ENCODE results near the gene NPTN.
A peak's percentile ranks its signal among the peaks of the same experiment; 100 is the strongest.

NPTN gene

GRCh38 chr15:73602992-73603391 is 30.2 kb downstream of the NPTN start:
- Histone ChIP-seq H3K27me3 (ENCODE audit: insufficient read depth, poor library complexity, severe bottlenecking) (no peaks in the 10 kb centered on the region), H3K4me3 (replicated peaks; ENCODE audit: insufficient read depth, low read length) (no peak overlapping the region), H3K27ac (replicated peaks) (no peak overlapping the region)
- no peak for DNase-seq (ENCODE audit: low read depth in 1 of 2, low spot score in 1 of 2)
- TF ChIP-seq, protein P1, sequence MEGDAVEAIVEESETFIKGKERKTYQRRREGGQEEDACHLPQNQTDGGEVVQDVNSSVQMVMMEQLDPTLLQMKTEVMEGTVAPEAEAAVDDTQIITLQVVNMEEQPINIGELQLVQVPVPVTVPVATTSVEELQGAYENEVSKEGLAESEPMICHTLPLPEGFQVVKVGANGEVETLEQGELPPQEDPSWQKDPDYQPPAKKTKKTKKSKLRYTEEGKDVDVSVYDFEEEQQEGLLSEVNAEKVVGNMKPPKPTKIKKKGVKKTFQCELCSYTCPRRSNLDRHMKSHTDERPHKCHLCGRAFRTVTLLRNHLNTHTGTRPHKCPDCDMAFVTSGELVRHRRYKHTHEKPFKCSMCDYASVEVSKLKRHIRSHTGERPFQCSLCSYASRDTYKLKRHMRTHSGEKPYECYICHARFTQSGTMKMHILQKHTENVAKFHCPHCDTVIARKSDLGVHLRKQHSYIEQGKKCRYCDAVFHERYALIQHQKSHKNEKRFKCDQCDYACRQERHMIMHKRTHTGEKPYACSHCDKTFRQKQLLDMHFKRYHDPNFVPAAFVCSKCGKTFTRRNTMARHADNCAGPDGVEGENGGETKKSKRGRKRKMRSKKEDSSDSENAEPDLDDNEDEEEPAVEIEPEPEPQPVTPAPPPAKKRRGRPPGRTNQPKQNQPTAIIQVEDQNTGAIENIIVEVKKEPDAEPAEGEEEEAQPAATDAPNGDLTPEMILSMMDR (IDR thresholded peaks at IDR 0.05; ENCODE audit: insufficient read depth, low read length), result no peak
- TF ChIP-seq REST (IDR thresholded peaks at IDR 0.05; ENCODE audit: insufficient replicate concordance, low read depth), result no peak
- no peak for TF ChIP-seq GABPA (IDR thresholded peaks at IDR 0.05; ENCODE audit: low read depth)
- TF ChIP-seq SPI1 (IDR thresholded peaks at IDR 0.05; ENCODE audit: borderline replicate concordance, low read depth), result no peak
- no peak for TF ChIP-seq POLR2AphosphoS5 (IDR thresholded peaks at IDR 0.05; ENCODE audit: low read depth)

- Histone ChIP-seq H3K4me3 (replicated peaks; ENCODE audit: insufficient read depth, low read length) (no peak overlapping the region), H3K27me3 (ENCODE audit: insufficient read depth, poor library complexity, severe bottlenecking) (no peaks in the 10 kb centered on the region), H3K27ac (replicated peaks) (no peak overlapping the region; the same call in 1 of the 2 replicates)
- TF ChIP-seq GABPA (IDR thresholded peaks at IDR 0.05; ENCODE audit: low read depth) (no peak), REST (IDR thresholded peaks at IDR 0.05; ENCODE audit: insufficient replicate concordance, low read depth) (no peak), POLR2AphosphoS5 (IDR thresholded peaks at IDR 0.05; ENCODE audit: low read depth) (no peak)
- TF ChIP-seq, protein P1 (IDR thresholded peaks at IDR 0.05; ENCODE audit: insufficient read depth, low read length), result no peak
- DNase-seq (ENCODE audit: low read depth in 1 of 2, low spot score in 1 of 2), result no peak
Observed at GRCh38 chr15:73602446-73602843, 30.7 kb downstream of the NPTN start.

GRCh38 chr15:73601451-73602445 is 31.4 kb downstream of the NPTN start:
- Histone ChIP-seq H3K4me3 (replicated peaks; ENCODE audit: insufficient read depth, low read length) (no peak overlapping the region), H3K27ac (replicated peaks) (no peak overlapping the region; the same call in 1 of the 2 replicates), H3K27me3 (ENCODE audit: insufficient read depth, poor library complexity, severe bottlenecking) (no peaks in the 10 kb centered on the region)
- TF ChIP-seq SPI1 (IDR thresholded peaks at IDR 0.05; ENCODE audit: borderline replicate concordance, low read depth), result no peak
- TF ChIP-seq REST (IDR thresholded peaks at IDR 0.05; ENCODE audit: insufficient replicate concordance, low read depth), result no peak
- TF ChIP-seq GABPA (IDR thresholded peaks at IDR 0.05; ENCODE audit: low read depth), result no peak
- TF ChIP-seq POLR2AphosphoS5 (IDR thresholded peaks at IDR 0.05; ENCODE audit: low read depth), result no peak
- TF ChIP-seq, protein P1 (IDR thresholded peaks at IDR 0.05; ENCODE audit: insufficient read depth, low read length), result no peak
- DNase-seq (ENCODE audit: low read depth in 1 of 2, low spot score in 1 of 2), result peak; percentile 38 to 61
